Measurements from ENCODE around the gene IQCF6.
"Not testable (repeated sequence)": the region's sequence is repeated elsewhere in the genome, so short reads cannot be mapped to it uniquely, and the experiment has no call there.

The IQCF6 gene

GRCh38 chr3:51773529-51774056 is 5.4 kb downstream of the IQCF6 start:
- no peak for DNase-seq (ENCODE audit: low read depth in 2 of 2)

GRCh38 chr3:51759203-51759602 is 19.8 kb downstream of the IQCF6 start:
- DNase-seq (ENCODE audit: low read depth in 2 of 2), result no peak

- DNase-seq (ENCODE audit: low read depth in 2 of 2), result not testable (repeated sequence)
These were observed 25.0 kb downstream of the IQCF6 start for GRCh38 chr3:51753763-51754750.

GRCh38 chr3:51751287-51751686 is 27.8 kb downstream of the IQCF6 start:
- no peak for DNase-seq (ENCODE audit: low read depth in 2 of 2)

- DNase-seq (ENCODE audit: low read depth in 2 of 2), result no peak
These were observed 28.2 kb downstream of the IQCF6 start for GRCh38 chr3:51750878-51751277.

GRCh38 chr3:51748327-51748726 is 30.7 kb downstream of the IQCF6 start:
- no peak for DNase-seq (ENCODE audit: low read depth in 2 of 2)

GRCh38 chr3:51747840-51748239 is 31.2 kb downstream of the IQCF6 start:
- no peak for DNase-seq (ENCODE audit: low read depth in 2 of 2)

- DNase-seq (ENCODE audit: low read depth in 2 of 2), result not testable (repeated sequence)
These were observed 36.1 kb downstream of the IQCF6 start for GRCh38 chr3:51742978-51743377.

- not testable (repeated sequence) for DNase-seq (ENCODE audit: low read depth in 2 of 2)
These were observed 36.7 kb downstream of the IQCF6 start for GRCh38 chr3:51742320-51742719.

GRCh38 chr3:51739110-51739509 is 39.9 kb downstream of the IQCF6 start:
- no peak for DNase-seq (ENCODE audit: low read depth in 2 of 2)

- DNase-seq (ENCODE audit: low read depth in 2 of 2), result no peak
These were observed 43.1 kb downstream of the IQCF6 start for GRCh38 chr3:51735950-51736349.

GRCh38 chr3:51735039-51735438 is 44.0 kb downstream of the IQCF6 start:
- DNase-seq (ENCODE audit: low read depth in 2 of 2), result no peak

- DNase-seq (ENCODE audit: low read depth in 2 of 2), result no peak
These were observed 44.5 kb downstream of the IQCF6 start for GRCh38 chr3:51734572-51734907.

- no peak for DNase-seq (ENCODE audit: low read depth in 2 of 2)
These were observed 45.0 kb downstream of the IQCF6 start for GRCh38 chr3:51733859-51734571.

- no peak for DNase-seq (ENCODE audit: low read depth in 2 of 2)
These were observed 49.9 kb downstream of the IQCF6 start for GRCh38 chr3:51729042-51729633.
